Peyer's patch (tissue), 4 donors: ENCODE data around the gene PELI2. TPM values are rescaled to one million over a fixed set of nuclear protein-coding genes. Genes with fewer than 3 reads are reported as not detected.

Experiments used
- DNase-seq, 3 donors: peaks; one replicate each; pipeline ENCODE4 v3.0.0-alpha.2; 2017 to 2019
- H3K27ac ChIP-seq, 4 donors: fragments of 200-600 bp; sonication (generic); one replicate each; pipeline ENCODE4 v1.5.1; 2016 to 2019
- H3K27me3 ChIP-seq, 2 donors: fragments of 200-600 bp; sonication (generic); one replicate each; pipeline ENCODE4 v1.5.1; 2019
- H3K36me3 ChIP-seq, 3 donors: fragments of 200-600 bp; sonication (generic); one replicate each; pipeline ENCODE4 v1.5.1; 2016 to 2019
- H3K4me1 ChIP-seq, 4 donors: fragments of 200-600 bp; sonication (generic); one replicate each; pipeline ENCODE4 v1.5.1; 2016 to 2019
- H3K4me3 ChIP-seq, 4 donors: fragments of 200-600 bp; sonication (generic); 1 replicate in 3 of 4; 2 replicates in 1 of 4; pipeline ENCODE4 v1.5.1; 2016 to 2019; ENCODE audit warnings: mild to moderate bottlenecking in 1 of 4
- H3K9me3 ChIP-seq, 4 donors: fragments of 200-600 bp; sonication (generic); one replicate each; pipeline ENCODE4 v1.5.1; 2016 to 2019; ENCODE audit warnings: mild to moderate bottlenecking in 1 of 4
- POLR2A ChIP-seq, 2 donors: fragments of 450-650 bp; IDR thresholded peaks; one replicate each; pipeline ENCODE4 v1.5.1; 2017; ENCODE audit warnings: antibody characterized with exemption in 2 of 2, mild to moderate bottlenecking in 2 of 2, moderate library complexity in 2 of 2
- total RNA-seq, 4 donors: library from RNA; depleted of rRNA; stranded (reverse); fragments of >200 nt; gene quantifications; one replicate each; pipeline ENCODE4 v1.1.0, GENCODE V29; 2016
- TF ChIP-seq, protein P1 (sequence below), 6 experiments: fragments of 450-650 bp in 4 of 6; fragments of 200-600 bp in 2 of 6; sonication (generic) in 1 of 6; IDR thresholded peaks; one replicate each; pipeline ENCODE4 v1.5.1; 2017 to 2019; ENCODE audit warnings: antibody characterized with exemption in 6 of 6, mild to moderate bottlenecking in 3 of 6, moderate library complexity in 1 of 6

PELI2 gene
- total RNA-seq, 4 donors from 2014 or later = 15.2 to 28.9 (median 18.6) TPM

DNA sequence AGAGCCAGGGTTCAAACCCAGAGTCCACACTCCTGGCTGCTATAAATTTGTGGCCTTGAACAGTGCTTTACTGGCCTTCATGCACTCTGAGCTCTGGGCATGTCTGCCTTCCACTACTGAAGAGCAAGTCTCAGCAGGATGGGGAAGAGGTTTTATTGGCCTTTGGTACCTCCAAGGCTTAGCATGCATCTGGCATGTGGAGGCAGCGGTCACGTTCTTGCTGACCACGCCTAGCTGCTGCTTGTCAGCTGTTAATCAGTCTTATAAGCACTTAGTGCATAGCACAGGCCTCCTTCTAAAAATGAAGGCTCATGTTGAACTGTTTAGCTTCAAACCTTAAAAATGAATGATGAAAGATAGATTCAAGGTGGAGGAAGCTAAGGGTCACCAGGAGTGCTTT lies 177.5 kb downstream of the PELI2 start:
- TF ChIP-seq, protein P1, sequence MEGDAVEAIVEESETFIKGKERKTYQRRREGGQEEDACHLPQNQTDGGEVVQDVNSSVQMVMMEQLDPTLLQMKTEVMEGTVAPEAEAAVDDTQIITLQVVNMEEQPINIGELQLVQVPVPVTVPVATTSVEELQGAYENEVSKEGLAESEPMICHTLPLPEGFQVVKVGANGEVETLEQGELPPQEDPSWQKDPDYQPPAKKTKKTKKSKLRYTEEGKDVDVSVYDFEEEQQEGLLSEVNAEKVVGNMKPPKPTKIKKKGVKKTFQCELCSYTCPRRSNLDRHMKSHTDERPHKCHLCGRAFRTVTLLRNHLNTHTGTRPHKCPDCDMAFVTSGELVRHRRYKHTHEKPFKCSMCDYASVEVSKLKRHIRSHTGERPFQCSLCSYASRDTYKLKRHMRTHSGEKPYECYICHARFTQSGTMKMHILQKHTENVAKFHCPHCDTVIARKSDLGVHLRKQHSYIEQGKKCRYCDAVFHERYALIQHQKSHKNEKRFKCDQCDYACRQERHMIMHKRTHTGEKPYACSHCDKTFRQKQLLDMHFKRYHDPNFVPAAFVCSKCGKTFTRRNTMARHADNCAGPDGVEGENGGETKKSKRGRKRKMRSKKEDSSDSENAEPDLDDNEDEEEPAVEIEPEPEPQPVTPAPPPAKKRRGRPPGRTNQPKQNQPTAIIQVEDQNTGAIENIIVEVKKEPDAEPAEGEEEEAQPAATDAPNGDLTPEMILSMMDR (IDR thresholded peaks at IDR 0.05) = no peak
- TF ChIP-seq POLR2A (IDR thresholded peaks at IDR 0.05) = no peak
- Histone ChIP-seq H3K9me3 (no peaks in the 10 kb centered on the region), H3K4me3 (no peak overlapping the region), H3K27me3 (no peaks in the 10 kb centered on the region), H3K4me1 (no peaks in the 10 kb centered on the region), H3K27ac (no peak overlapping the region), H3K36me3 (peaks cover 0 to 14% (median 0%) of the 10 kb centered on the region in 3 donors)
- DNase-seq = no peak

DNA sequence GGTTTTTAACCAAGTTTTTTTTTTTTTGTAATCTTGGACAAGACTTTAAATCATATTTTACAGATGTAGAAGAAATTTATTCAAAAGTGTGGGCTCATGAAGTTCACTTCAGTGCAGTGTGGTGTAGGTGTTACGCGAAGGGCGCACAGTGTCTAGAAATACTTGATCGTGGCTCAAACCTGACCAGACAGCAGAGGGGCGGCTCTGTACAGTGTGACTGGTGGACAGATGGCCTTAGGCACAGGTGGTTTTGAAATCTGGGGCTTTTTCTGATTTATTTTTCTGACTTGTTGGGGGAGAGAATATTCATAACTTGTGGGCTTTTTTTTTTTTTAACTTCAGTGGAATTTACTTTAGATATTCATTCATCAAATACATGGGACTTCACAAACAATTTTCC lies 179.2 kb downstream of the PELI2 start:
- no peaks in the 10 kb centered on the region for H3K27me3 ChIP-seq
- H3K4me1 ChIP-seq = no peaks in the 10 kb centered on the region
- no peak overlapping the region for H3K4me3 ChIP-seq
- no peaks in the 10 kb centered on the region for H3K9me3 ChIP-seq
- peaks cover 0 to 9% (median 0%) of the 10 kb centered on the region in 3 donors for H3K36me3 ChIP-seq
- TF ChIP-seq, protein P1 (IDR thresholded peaks at IDR 0.05) = no peak
- no peak for TF ChIP-seq POLR2A (IDR thresholded peaks at IDR 0.05)
- DNase-seq = no peak
- no peak overlapping the region for H3K27ac ChIP-seq

DNA sequence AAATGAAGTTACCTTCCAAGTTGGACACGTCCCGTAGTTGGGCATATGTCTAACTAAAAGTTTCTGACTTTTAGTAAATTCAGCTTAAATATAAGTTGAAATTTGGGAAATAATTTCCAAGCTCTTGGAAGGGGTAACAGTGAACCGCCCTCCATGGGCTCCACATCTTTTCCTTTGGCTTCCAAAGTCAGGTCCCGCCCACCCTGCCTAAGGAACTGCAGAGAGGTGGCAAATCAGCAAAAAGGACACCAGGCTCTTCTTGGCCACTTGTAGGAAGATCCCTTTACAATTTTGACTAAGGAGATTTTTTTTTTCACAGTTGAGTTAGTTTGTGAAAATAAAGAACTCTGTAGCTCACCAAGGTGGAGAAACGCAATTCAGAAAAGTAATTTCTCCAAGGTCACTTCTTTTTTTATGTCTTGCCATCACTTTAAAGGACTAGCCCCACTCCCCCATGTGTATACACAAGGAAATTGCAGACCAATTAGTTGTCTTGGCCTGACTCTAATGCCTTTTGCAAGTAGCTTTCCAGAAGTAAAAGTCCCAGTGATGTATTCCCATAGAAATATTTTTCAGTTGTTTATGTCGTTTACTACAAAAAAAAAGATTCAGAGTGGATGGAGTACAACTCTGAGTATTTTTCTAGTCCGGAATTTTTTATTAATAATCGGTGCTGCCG lies 181.2 kb downstream of the PELI2 start:
- H3K4me1 ChIP-seq = no peaks in the 10 kb centered on the region
- DNase-seq = no peak
- H3K36me3 ChIP-seq = peaks cover 0 to 9% (median 0%) of the 10 kb centered on the region in 3 donors
- no peak for TF ChIP-seq POLR2A (IDR thresholded peaks at IDR 0.05)
- TF ChIP-seq, protein P1 (IDR thresholded peaks at IDR 0.05) = no peak
- no peaks in the 10 kb centered on the region for H3K27me3 ChIP-seq
- H3K4me3 ChIP-seq = no peak overlapping the region
- no peaks in the 10 kb centered on the region for H3K9me3 ChIP-seq
- H3K27ac ChIP-seq = no peak overlapping the region

DNA sequence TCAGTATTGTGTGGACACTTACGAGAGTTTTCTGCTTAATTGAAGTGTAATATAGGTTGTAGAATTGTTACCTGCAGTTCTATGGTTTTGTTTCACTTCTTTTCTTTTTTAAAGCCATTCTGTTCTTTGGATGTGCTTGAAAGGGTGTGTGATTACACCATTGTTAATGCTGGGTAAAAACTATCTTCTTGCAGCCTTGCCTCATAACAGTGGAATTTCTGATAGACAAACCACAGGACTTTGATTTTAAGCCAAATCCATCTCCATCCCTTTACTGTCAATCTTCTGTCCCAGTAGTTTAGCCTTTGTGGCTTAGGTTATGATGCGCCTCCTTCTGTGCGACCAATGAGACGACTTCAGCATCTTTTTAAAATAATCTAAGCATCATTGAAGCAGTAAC lies 182.3 kb downstream of the PELI2 start:
- TF ChIP-seq, protein P1 (IDR thresholded peaks at IDR 0.05) = no peak
- TF ChIP-seq POLR2A (IDR thresholded peaks at IDR 0.05) = no peak
- Histone ChIP-seq H3K36me3 (peaks cover 0 to 9% (median 0%) of the 10 kb centered on the region in 3 donors), H3K27me3 (no peaks in the 10 kb centered on the region), H3K9me3 (no peaks in the 10 kb centered on the region), H3K27ac (no peak overlapping the region), H3K4me3 (no peak overlapping the region), H3K4me1 (no peaks in the 10 kb centered on the region)
- no peak for DNase-seq

DNA sequence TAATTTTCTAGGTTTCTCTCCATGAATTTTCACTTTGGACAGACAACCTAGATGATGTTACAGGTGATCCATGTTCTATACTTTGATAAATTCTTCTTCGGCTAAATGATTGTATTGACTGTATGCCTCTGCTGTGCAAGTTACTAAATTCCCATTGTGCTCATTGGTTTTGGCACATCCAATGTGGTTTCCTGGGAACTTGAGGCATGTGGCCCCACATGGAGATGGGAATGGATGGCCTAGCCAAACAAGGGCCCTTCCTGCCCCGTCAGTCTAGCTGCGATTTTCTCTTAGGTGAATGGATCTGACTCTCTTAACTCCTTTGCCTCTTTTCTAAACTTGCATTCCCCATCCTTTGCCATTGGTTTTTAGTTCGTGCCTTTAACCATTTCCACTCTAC lies 186.2 kb downstream of the PELI2 start:
- no peaks in the 10 kb centered on the region for H3K27me3 ChIP-seq
- H3K9me3 ChIP-seq = no peaks in the 10 kb centered on the region
- no peak overlapping the region for H3K27ac ChIP-seq
- DNase-seq = no peak
- H3K36me3 ChIP-seq = no peaks in the 10 kb centered on the region
- no peak overlapping the region for H3K4me3 ChIP-seq
- TF ChIP-seq, protein P1 (IDR thresholded peaks at IDR 0.05) = no peak
- no peak for TF ChIP-seq POLR2A (IDR thresholded peaks at IDR 0.05)
- H3K4me1 ChIP-seq = no peaks in the 10 kb centered on the region
